K562 (cell line): Measurements from ENCODE around the gene ZCCHC24. TPM values are rescaled to one million over a fixed set of nuclear protein-coding genes. Genes with fewer than 3 reads are reported as not detected.

Experiments used
- CBFA2T3 ChIP-seq: fragments of 450-650 bp; IDR thresholded peaks from 2 replicates; pipeline ENCODE4 v1.6.1; 2017
- CREM ChIP-seq: IDR thresholded peaks from 2 replicates; pipeline ENCODE4 v1.6.1; 2014; ENCODE audit warnings: antibody characterized with exemption, low read depth
- DPF2 ChIP-seq: fragments of 450-650 bp; IDR thresholded peaks from 2 replicates; pipeline ENCODE4 v1.6.1; 2016
- EGR1 ChIP-seq: fragments of 450-650 bp; conservative IDR thresholded peaks from 2 replicates; pipeline ENCODE4 v1.6.1; 2017; ENCODE audit warnings: mild to moderate bottlenecking
- HBP1 ChIP-seq: fragments of 450-650 bp; formaldehyde crosslinking; IDR thresholded peaks from 2 replicates; pipeline ENCODE4 v1.4.0; 2022; ENCODE audit warnings: missing genetic modification characterization
- IRF2 ChIP-seq: sonication (generic); formaldehyde crosslinking; IDR thresholded peaks from 2 replicates; pipeline ENCODE4 v1.8.1; 2022; ENCODE audit warnings: mild to moderate bottlenecking, missing genetic modification reagents
- JUNB ChIP-seq: fragments of 450-650 bp; formaldehyde crosslinking; conservative IDR thresholded peaks from 2 replicates; pipeline ENCODE4 v1.4.0; 2020; ENCODE audit warnings: mild to moderate bottlenecking
- L3MBTL2 ChIP-seq: fragments of 450-650 bp; IDR thresholded peaks from 2 replicates; pipeline ENCODE4 v1.6.1; 2016; ENCODE audit warnings: mild to moderate bottlenecking, moderate library complexity
- MAFF ChIP-seq: IDR thresholded peaks from 2 replicates; pipeline ENCODE4 v1.6.1; 2012; ENCODE audit warnings: low read length, improper control_type of control experiment
- NEUROD1 ChIP-seq: fragments of 150-350 bp; IDR thresholded peaks from 2 replicates; pipeline ENCODE4 v1.6.1; 2014; ENCODE audit warnings: borderline replicate concordance, low read length, low read depth; ENCODE audit not compliant: partially characterized antibody
- PHB2 ChIP-seq: fragments of 450-650 bp; IDR thresholded peaks from 2 replicates; pipeline ENCODE4 v1.6.1; 2017; ENCODE audit warnings: low read depth
- PYGO2 ChIP-seq: fragments of 450-650 bp; IDR thresholded peaks from 2 replicates; pipeline ENCODE4 v1.6.1; 2016; ENCODE audit warnings: mild to moderate bottlenecking, missing genetic modification characterization, moderate library complexity, missing compliant biosample characterization
- SMARCE1 ChIP-seq: fragments of 450-650 bp; IDR thresholded peaks from 2 replicates; pipeline ENCODE4 v1.7.1; 2016; ENCODE audit warnings: mild to moderate bottlenecking
- SP1 ChIP-seq: sonication (generic); formaldehyde crosslinking; IDR thresholded peaks from 2 replicates; pipeline ENCODE4 v1.8.1; 2022; ENCODE audit warnings: mild to moderate bottlenecking, missing genetic modification reagents
- TAF7 ChIP-seq: fragments of 450-650 bp; IDR thresholded peaks from 2 replicates; pipeline ENCODE4 v1.6.1; 2016; ENCODE audit warnings: missing genetic modification characterization, missing compliant biosample characterization
- TEAD4 ChIP-seq, 2 experiments: sonication (generic) in 1 of 2; formaldehyde crosslinking in 1 of 2; IDR thresholded peaks; 2 replicates each; pipeline versions ENCODE4 v1.6.1 to v1.8.0; 2012 to 2022; ENCODE audit warnings: borderline replicate concordance in 1 of 2, inconsistent platforms in 1 of 2, low read length in 1 of 2, mild to moderate bottlenecking in 1 of 2, missing genetic modification reagents in 1 of 2
- TRIM25 ChIP-seq: fragments of 450-650 bp; IDR thresholded peaks from 2 replicates; pipeline ENCODE4 v1.7.0; 2016; ENCODE audit warnings: borderline replicate concordance
- ZNF143 ChIP-seq: sonication (generic); formaldehyde crosslinking; IDR thresholded peaks from 2 replicates; pipeline ENCODE4 v1.9.0; 2022; ENCODE audit warnings: mild to moderate bottlenecking, missing genetic modification reagents
- ZNF174 ChIP-seq: fragments of 250-450 bp; sonication (Bioruptor Pico); IDR thresholded peaks from 2 replicates; pipeline ENCODE4 v1.4.0; 2020; ENCODE audit warnings: mild to moderate bottlenecking
- ZNF282 ChIP-seq: sonication (generic); formaldehyde crosslinking; IDR thresholded peaks from 2 replicates; pipeline ENCODE4 v1.8.1; 2023; ENCODE audit warnings: missing genetic modification reagents
- ZNF79 ChIP-seq: fragments of 250-450 bp; sonication (Bioruptor Pico); IDR thresholded peaks from 2 replicates; pipeline ENCODE4 v1.4.0; 2020; ENCODE audit warnings: low read depth, mild to moderate bottlenecking, moderate library complexity
- polyA plus RNA-seq, 8 experiments: library from polyadenylated mRNA; depleted of rRNA in 4 of 8; stranded (reverse) in 5 of 8; unstranded in 3 of 8; fragments of >200 nt; fragmentation: Nextera tagmentation in 2 of 8; fragmentation: Illumina TruSeq in 1 of 8; extraction: Ambion mirVana in 2 of 8; extraction: Trizol in 1 of 8; gene quantifications; 2 replicates each; pipeline versions ENCODE4 v1.2.1 to v1.2.3, GENCODE V29; 2011 to 2014; ENCODE audit warnings: inconsistent platforms in 1 of 8, missing spikeins in 1 of 8
- total RNA-seq, 7 experiments: library from RNA; depleted of rRNA in 6 of 7; stranded (reverse); fragments of >200 nt in 6 of 7; fragmentation: Illumina TruSeq in 2 of 7; extraction: Trizol in 2 of 7; gene quantifications; 2 replicates each; pipeline versions ENCODE4 v1.2.1 to v1.2.3, GENCODE V29; 2011 to 2021; ENCODE audit warnings: low replicate concordance in 1 of 7
- TF ChIP-seq, protein P1 (sequence below): IDR thresholded peaks from 2 replicates; pipeline ENCODE4 v1.6.1; 2016; ENCODE audit warnings: missing genetic modification characterization, missing compliant biosample characterization
- TF ChIP-seq, protein P2 (sequence below): fragments of 450-650 bp; IDR thresholded peaks from 2 replicates; pipeline ENCODE4 v1.6.1; 2016; ENCODE audit warnings: antibody characterized with exemption

ZCCHC24 gene
- total and polyA plus RNA-seq, 9 of the 15 experiments (the other 6 are each of a cell fraction or from before 2014, with no cell fraction given): 0.84 to 11.0 (median 4.6) TPM

DNA sequence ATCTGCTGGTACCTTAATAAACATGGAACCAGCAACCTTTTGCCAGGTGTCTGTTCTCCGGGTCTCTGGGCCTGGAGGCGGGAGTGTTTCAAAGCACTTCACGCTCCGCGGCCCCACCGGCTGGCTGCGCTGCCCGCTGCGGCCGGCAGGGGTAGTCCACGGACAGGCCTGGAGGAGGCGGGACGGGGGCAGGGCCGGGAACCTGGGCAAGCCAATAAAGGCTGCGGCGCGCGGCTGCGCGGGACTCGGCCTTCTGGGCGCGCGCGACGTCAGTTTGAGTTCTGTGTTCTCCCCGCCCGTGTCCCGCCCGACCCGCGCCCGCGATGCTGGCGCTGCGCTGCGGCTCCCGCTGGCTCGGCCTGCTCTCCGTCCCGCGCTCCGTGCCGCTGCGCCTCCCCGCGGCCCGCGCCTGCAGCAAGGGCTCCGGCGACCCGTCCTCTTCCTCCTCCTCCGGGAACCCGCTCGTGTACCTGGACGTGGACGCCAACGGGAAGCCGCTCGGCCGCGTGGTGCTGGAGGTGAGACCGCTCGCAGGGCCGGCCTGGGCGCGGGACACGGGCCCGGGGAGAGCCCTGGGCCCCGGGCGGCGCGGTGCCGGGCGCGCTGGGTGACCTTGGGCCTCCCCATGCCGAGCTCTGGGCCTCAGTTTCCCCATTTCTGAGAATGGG, 98.1 kb downstream of the ZCCHC24 start, which contains the start of gene PPIF (continued):
- TF ChIP-seq TEAD4 (IDR thresholded peaks at IDR 0.05; ENCODE audit: low read length) (no peak; the same call in 1 of the 2 replicates), TEAD4 (CRISPR knock-in tag; IDR thresholded peaks at IDR 0.05; ENCODE audit: borderline replicate concordance) (no peak), IRF2 (CRISPR knock-in tag) (0 out of 2 replicates have a peak, but pooled peaks have one; percentile 4), CBFA2T3 (no peak), ZNF143 (CRISPR knock-in tag) (no peak), PYGO2 (tag) (no peak), TAF7 (tag) (no peak), MAFF (no peak), TRIM25 (no peak), PHB2 (no peak), SP1 (CRISPR knock-in tag) (peak; percentile 86), JUNB (no peak), ZNF79 (no peak), ZNF282 (CRISPR knock-in tag) (no peak; the same call in 1 of the 2 replicates), SMARCE1 (no peak), ZNF174 (CRISPR knock-in tag) (no peak), CREM (peak; percentile 85), L3MBTL2 (no peak), HBP1 (no peak), DPF2 (no peak), NEUROD1 (peak; percentile 43), EGR1 (peak; percentile 38; the same call in 1 of the 2 replicates)
- TF ChIP-seq, protein P1, sequence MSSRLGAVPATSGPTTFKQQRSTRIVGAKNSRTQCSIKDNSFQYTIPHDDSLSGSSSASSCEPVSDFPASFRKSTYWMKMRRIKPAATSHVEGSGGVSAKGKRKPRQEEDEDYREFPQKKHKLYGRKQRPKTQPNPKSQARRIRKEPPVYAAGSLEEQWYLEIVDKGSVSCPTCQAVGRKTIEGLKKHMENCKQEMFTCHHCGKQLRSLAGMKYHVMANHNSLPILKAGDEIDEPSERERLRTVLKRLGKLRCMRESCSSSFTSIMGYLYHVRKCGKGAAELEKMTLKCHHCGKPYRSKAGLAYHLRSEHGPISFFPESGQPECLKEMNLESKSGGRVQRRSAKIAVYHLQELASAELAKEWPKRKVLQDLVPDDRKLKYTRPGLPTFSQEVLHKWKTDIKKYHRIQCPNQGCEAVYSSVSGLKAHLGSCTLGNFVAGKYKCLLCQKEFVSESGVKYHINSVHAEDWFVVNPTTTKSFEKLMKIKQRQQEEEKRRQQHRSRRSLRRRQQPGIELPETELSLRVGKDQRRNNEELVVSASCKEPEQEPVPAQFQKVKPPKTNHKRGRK: no peak
- TF ChIP-seq, protein P2, sequence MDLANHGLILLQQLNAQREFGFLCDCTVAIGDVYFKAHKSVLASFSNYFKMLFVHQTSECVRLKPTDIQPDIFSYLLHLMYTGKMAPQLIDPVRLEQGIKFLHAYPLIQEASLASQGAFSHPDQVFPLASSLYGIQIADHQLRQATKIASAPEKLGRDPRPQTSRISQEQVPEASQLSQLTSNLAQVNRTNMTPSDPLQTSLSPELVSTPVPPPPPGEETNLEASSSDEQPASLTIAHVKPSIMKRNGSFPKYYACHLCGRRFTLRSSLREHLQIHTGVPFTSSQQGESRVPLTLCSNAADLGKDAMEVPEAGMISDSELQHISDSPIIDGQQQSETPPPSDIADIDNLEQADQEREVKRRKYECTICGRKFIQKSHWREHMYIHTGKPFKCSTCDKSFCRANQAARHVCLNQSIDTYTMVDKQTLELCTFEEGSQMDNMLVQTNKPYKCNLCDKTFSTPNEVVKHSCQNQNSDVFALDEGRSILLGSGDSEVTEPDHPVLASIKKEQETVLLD: no peak
